Measurements from ENCODE around the gene TRAF6. TPM values are rescaled to one million over a fixed set of nuclear protein-coding genes. Genes with fewer than 3 reads are reported as not detected.

Gene TRAF6
- total and polyA plus RNA-seq, 2 of the 13 experiments (the other 11 are each of a cell fraction or from before 2014, with no cell fraction given) = 3.3 to 5.9 TPM

DNA sequence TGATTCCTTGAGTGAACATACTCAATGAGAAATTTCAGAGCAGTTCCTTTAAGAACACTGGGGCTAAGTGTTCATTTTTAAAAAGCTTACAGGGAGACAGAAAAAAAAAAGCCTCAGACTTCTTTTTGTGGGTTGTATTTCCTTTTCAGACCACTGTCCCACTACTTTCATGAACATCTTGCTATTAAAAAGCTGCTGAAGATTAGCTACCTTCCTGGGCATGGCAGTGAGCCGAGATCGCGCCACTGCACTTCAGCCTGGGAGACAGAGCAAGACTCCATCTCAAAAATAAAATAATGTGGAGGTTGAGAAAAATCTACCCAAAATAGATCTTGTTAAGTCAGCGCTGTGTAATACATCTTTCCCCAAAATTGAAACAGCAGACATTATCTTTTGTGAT is 10.8 kb downstream of the TRAF6 start (continued):
- TF ChIP-seq ZNF225 (CRISPR knock-in tag; IDR thresholded peaks at IDR 0.05) (no peak), SP140L (CRISPR knock-in tag; IDR thresholded peaks at IDR 0.05; ENCODE audit: borderline replicate concordance) (no peak), ESRRA (CRISPR knock-in tag; IDR thresholded peaks at IDR 0.05; ENCODE audit: low read depth) (no peak), MEF2D (CRISPR knock-in tag; IDR thresholded peaks at IDR 0.05) (no peak), ZNF10 (CRISPR knock-in tag; IDR thresholded peaks at IDR 0.05; ENCODE audit: borderline replicate concordance, low read depth) (no peak), ZC3H13 (CRISPR knock-in tag; IDR thresholded peaks at IDR 0.05) (no peak), ZNF234 (CRISPR knock-in tag; conservative IDR thresholded peaks at IDR 0.05) (no peak)
- TF ChIP-seq, protein P1, sequence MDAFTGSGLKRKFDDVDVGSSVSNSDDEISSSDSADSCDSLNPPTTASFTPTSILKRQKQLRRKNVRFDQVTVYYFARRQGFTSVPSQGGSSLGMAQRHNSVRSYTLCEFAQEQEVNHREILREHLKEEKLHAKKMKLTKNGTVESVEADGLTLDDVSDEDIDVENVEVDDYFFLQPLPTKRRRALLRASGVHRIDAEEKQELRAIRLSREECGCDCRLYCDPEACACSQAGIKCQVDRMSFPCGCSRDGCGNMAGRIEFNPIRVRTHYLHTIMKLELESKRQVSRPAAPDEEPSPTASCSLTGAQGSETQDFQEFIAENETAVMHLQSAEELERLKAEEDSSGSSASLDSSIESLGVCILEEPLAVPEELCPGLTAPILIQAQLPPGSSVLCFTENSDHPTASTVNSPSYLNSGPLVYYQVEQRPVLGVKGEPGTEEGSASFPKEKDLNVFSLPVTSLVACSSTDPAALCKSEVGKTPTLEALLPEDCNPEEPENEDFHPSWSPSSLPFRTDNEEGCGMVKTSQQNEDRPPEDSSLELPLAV (CRISPR knock-in tag; conservative IDR thresholded peaks at IDR 0.05; ENCODE audit: low read depth) = no peak
- TF ChIP-seq, protein P2, sequence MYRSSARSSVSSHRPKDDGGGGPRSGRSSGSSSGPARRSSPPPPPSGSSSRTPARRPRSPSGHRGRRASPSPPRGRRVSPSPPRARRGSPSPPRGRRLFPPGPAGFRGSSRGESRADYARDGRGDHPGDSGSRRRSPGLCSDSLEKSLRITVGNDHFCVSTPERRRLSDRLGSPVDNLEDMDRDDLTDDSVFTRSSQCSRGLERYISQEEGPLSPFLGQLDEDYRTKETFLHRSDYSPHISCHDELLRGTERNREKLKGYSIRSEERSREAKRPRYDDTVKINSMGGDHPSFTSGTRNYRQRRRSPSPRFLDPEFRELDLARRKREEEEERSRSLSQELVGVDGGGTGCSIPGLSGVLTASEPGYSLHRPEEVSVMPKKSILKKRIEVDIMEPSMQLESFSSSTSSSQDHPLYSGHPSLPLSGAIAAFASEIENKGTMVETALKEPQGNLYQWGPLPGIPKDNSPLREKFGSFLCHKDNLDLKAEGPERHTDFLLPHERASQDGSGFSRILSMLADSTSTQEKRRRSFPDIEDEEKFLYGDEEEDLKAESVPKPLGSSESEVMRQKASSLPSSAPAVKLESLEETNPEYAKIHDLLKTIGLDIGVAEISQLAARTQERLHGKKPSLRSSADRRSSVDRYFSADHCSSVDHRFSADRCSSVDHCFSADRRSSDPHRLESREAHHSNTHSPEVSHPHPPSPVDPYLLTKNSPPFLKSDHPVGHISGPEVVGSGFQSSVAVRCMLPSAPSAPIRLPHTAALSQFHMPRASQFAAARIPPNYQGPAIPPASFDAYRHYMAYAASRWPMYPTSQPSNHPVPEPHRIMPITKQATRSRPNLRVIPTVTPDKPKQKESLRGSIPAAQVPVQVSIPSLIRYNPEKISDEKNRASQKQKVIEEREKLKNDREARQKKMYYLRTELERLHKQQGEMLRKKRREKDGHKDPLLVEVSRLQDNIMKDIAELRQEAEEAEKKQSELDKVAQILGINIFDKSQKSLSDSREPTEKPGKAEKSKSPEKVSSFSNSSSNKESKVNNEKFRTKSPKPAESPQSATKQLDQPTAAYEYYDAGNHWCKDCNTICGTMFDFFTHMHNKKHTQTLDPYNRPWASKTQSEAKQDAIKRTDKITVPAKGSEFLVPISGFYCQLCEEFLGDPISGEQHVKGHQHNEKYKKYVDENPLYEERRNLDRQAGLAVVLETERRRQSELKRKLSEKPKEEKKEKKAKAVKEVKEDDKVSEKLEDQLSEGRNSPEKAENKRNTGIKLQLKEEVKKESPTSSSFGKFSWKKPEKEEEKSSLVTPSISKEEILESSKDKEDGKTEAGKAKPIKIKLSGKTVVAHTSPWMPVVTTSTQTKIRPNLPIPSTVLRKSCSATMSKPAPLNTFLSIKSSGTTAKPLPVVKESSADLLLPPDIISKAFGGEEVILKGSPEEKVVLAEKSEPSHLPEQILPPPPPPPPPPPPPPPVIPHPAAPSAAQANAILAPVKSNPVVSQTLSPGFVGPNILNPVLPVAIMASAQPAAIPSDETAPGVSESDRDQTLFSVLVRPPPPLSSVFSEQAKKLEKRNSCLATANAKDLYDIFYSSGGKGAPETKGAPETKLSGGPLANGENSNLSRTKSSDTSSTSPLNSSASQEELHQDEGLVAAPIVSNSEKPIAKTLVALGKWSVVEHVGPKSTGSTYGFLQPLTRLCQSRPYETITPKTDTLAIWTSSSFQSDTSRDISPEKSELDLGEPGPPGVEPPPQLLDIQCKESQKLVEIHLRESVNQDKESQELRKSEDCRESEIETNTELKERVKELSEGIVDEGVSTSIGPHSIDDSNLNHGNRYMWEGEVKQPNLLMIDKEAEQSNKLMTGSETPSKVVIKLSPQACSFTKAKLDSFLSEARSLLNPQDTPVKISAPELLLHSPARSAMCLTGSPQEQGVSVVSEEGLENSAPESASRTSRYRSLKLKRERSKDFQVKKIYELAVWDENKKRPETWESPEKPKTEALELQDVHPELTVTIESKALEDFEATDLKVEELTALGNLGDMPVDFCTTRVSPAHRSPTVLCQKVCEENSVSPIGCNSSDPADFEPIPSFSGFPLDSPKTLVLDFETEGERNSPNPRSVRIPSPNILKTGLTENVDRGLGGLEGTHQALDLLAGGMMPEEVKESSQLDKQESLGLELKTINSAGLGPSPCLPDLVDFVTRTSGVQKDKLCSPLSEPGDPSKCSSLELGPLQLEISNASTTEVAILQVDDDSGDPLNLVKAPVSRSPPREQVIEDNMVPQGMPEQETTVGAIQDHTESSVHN (CRISPR knock-in tag; IDR thresholded peaks at IDR 0.05) = no peak

Data from HepG2 (cell line).